SU-DHL-6 (cell line): ENCODE data around the gene BLNK.

Experiments
- CTCF ChIP-seq: fragments of 200-600 bp; sonication (generic); IDR thresholded peaks from one replicate; pipeline ENCODE4 v1.5.1; 2017; ENCODE audit warnings: antibody characterized with exemption, mild to moderate bottlenecking, low read length, moderate library complexity; ENCODE audit not compliant: insufficient read depth, poor library complexity, severe bottlenecking
- EZH2phosphoT487 ChIP-seq: fragments of 200-600 bp; sonication (generic), shearing (Covaris generic); conservative IDR thresholded peaks from 2 replicates; pipeline ENCODE4 v1.6.1; 2018; ENCODE audit warnings: mild to moderate bottlenecking, antibody characterized with exemption, low read length, moderate library complexity, mixed read lengths

GRCh38 chr10:96290368-96291133 is 19.2 kb upstream of the BLNK start:
- no peak for TF ChIP-seq CTCF
- no peak for TF ChIP-seq EZH2phosphoT487
